Neural progenitor cell (in vitro differentiated cells): ENCODE results near the gene EPB41. TPM values are rescaled to one million over a fixed set of nuclear protein-coding genes. Genes with fewer than 3 reads are reported as not detected.

Source experiments
- DNase-seq: peaks from one replicate; pipeline ENCODE4 v3.0.0-alpha.2; 2016; ENCODE audit warnings: low spot score
- H2AFZ ChIP-seq: fragments of 200-600 bp; sonication (generic); replicated peaks from 2 replicates; pipeline ENCODE4 v1.6.1; 2016; ENCODE audit warnings: antibody characterized with exemption
- H3F3A ChIP-seq: fragments of 200-600 bp; sonication (generic); 2 replicates; pipeline ENCODE4 v1.6.1; 2016; ENCODE audit warnings: antibody characterized with exemption, low read depth
- H3K27ac ChIP-seq: fragments of 200-600 bp; sonication (generic); 2 replicates; pipeline ENCODE4 v1.5.1; 2016; ENCODE audit warnings: mild to moderate bottlenecking
- H3K27me3 ChIP-seq: fragments of 200-600 bp; sonication (generic); 2 replicates; pipeline ENCODE4 v1.6.1; 2016; ENCODE audit warnings: mild to moderate bottlenecking, moderate library complexity
- H3K36me3 ChIP-seq: fragments of 200-600 bp; sonication (generic); 2 replicates; pipeline ENCODE4 v1.5.1; 2016
- H3K4me1 ChIP-seq: fragments of 200-600 bp; sonication (generic); 2 replicates; pipeline ENCODE4 v1.6.1; 2016; ENCODE audit warnings: mixed run types
- H3K4me2 ChIP-seq: fragments of 200-600 bp; sonication (generic); 2 replicates; pipeline ENCODE4 v1.6.1; 2016
- H3K4me3 ChIP-seq: fragments of 200-600 bp; sonication (generic); 2 replicates; pipeline ENCODE4 v1.5.1; 2016
- H3K79me2 ChIP-seq: fragments of 200-600 bp; sonication (generic); 2 replicates; pipeline ENCODE4 v1.6.1; 2016; ENCODE audit warnings: low read depth
- H3K9ac ChIP-seq: fragments of 200-600 bp; sonication (generic); 2 replicates; pipeline ENCODE4 v1.6.1; 2016
- H3K9me3 ChIP-seq: fragments of 200-600 bp; sonication (generic); 2 replicates; pipeline ENCODE4 v1.5.1; 2016; ENCODE audit warnings: low read depth
- H4K20me1 ChIP-seq: fragments of 200-600 bp; sonication (generic); 2 replicates; pipeline ENCODE4 v1.6.1; 2016; ENCODE audit warnings: low read depth
- H3K27ac Mint-ChIP-seq: 3 replicates; pipeline ENCODE4 v1.8.0; 2021; ENCODE audit warnings: mixed read lengths
- H3K27me3 Mint-ChIP-seq: 2 replicates; pipeline ENCODE4 v1.8.0; 2022; ENCODE audit warnings: low read depth, mild to moderate bottlenecking, inconsistent platforms, moderate library complexity, mixed read lengths; ENCODE audit not compliant: insufficient read depth
- H3K36me3 Mint-ChIP-seq: 3 replicates; pipeline ENCODE4 v1.8.0; 2021; ENCODE audit warnings: mixed read lengths
- H3K4me1 Mint-ChIP-seq: 3 replicates; pipeline ENCODE4 v1.8.0; 2021; ENCODE audit warnings: mixed read lengths
- H3K4me3 Mint-ChIP-seq: 3 replicates; pipeline ENCODE4 v1.8.0; 2021; ENCODE audit warnings: mild to moderate bottlenecking, moderate library complexity, mixed read lengths
- H3K9me3 Mint-ChIP-seq: 3 replicates; pipeline ENCODE4 v1.8.0; 2020; ENCODE audit warnings: mixed read lengths
- CTCF ChIP-seq: fragments of 200-600 bp; sonication (generic); IDR thresholded peaks from 2 replicates; pipeline ENCODE4 v1.5.1; 2017; ENCODE audit warnings: antibody characterized with exemption, mild to moderate bottlenecking
- EZH2 ChIP-seq: fragments of 200-600 bp; sonication (generic); IDR thresholded peaks from 2 replicates; pipeline ENCODE4 v1.6.1; 2017; ENCODE audit warnings: antibody characterized with exemption, mild to moderate bottlenecking, moderate library complexity
- EZH2phosphoT487 ChIP-seq: fragments of 200-600 bp; sonication (generic); IDR thresholded peaks from 2 replicates; pipeline ENCODE4 v1.6.1; 2017; ENCODE audit warnings: antibody characterized with exemption
- total RNA-seq: library from RNA; depleted of rRNA; stranded (reverse); fragments of >200 nt; gene quantifications from 2 replicates; pipeline ENCODE4 v1.2.3, GENCODE V29; 2015; ENCODE audit warnings: low replicate concordance

The EPB41 gene
- total RNA-seq, 1 donor from 2014 or later, result 211 TPM

GRCh38 chr1:29134695-29135028 lies 220.3 kb downstream of the EPB41 start:
- H3K4me1 ChIP-seq, result no peaks in the 10 kb centered on the region
- no peak for TF ChIP-seq EZH2phosphoT487
- TF ChIP-seq EZH2, result no peak
- no peak for TF ChIP-seq CTCF
- H2AFZ ChIP-seq, result no peak overlapping the region
- H3K27ac ChIP-seq, result no peak overlapping the region
- H3K9ac ChIP-seq, result no peak overlapping the region
- H3K36me3 ChIP-seq, result no peaks in the 10 kb centered on the region
- no peak overlapping the region for H3K4me3 ChIP-seq
- no peaks in the 10 kb centered on the region for H3F3A ChIP-seq
- DNase-seq, result no peak
- no peaks in the 10 kb centered on the region for H3K27me3 ChIP-seq
- H3K27ac Mint-ChIP-seq, result no peak overlapping the region
- no peaks in the 10 kb centered on the region for H3K79me2 ChIP-seq
- H3K4me3 Mint-ChIP-seq, result no peak overlapping the region
- H3K27me3 Mint-ChIP-seq, result peaks cover 2% of the 10 kb centered on the region
- no peaks in the 10 kb centered on the region for H4K20me1 ChIP-seq
- peaks cover 17% of the 10 kb centered on the region for H3K4me1 Mint-ChIP-seq
- no peaks in the 10 kb centered on the region for H3K9me3 Mint-ChIP-seq
- no peaks in the 10 kb centered on the region for H3K9me3 ChIP-seq
- H3K36me3 Mint-ChIP-seq, result no peaks in the 10 kb centered on the region
- no peak overlapping the region for H3K4me2 ChIP-seq

- DNase-seq, result no peak
- Histone ChIP-seq H3K36me3 (no peaks in the 10 kb centered on the region), H3K79me2 (no peaks in the 10 kb centered on the region), H3K9ac (no peak overlapping the region), H3K4me1 (no peaks in the 10 kb centered on the region), H3K9me3 (no peaks in the 10 kb centered on the region), H3K27me3 (no peaks in the 10 kb centered on the region), H3K4me3 (no peak overlapping the region), H2AFZ (no peak overlapping the region), H3K4me2 (no peak overlapping the region), H3K27ac (no peak overlapping the region), H3F3A (no peaks in the 10 kb centered on the region), H4K20me1 (no peaks in the 10 kb centered on the region)
- Mint-ChIP-seq H3K4me1 (peaks cover 9% of the 10 kb centered on the region), H3K27me3 (peaks cover 4% of the 10 kb centered on the region), H3K9me3 (no peaks in the 10 kb centered on the region), H3K4me3 (no peak overlapping the region), H3K36me3 (no peaks in the 10 kb centered on the region), H3K27ac (no peak overlapping the region)
- TF ChIP-seq CTCF (no peak), EZH2 (no peak), EZH2phosphoT487 (no peak)
These were observed 222.1 kb downstream of the EPB41 start for GRCh38 chr1:29136391-29136915.

GRCh38 chr1:29142714-29143113 lies 228.3 kb downstream of the EPB41 start:
- H3K36me3 Mint-ChIP-seq, result peaks cover 30% of the 10 kb centered on the region
- no peaks in the 10 kb centered on the region for H3K4me1 Mint-ChIP-seq
- no peaks in the 10 kb centered on the region for H4K20me1 ChIP-seq
- H3K36me3 ChIP-seq, result no peaks in the 10 kb centered on the region
- H3K27me3 ChIP-seq, result no peaks in the 10 kb centered on the region
- H3K4me3 Mint-ChIP-seq, result no peak overlapping the region
- H3K9me3 Mint-ChIP-seq, result no peaks in the 10 kb centered on the region
- no peak overlapping the region for H3K9ac ChIP-seq
- no peak overlapping the region for H3K4me2 ChIP-seq
- no peak overlapping the region for H3K27ac ChIP-seq
- no peaks in the 10 kb centered on the region for H3K79me2 ChIP-seq
- peaks cover 7% of the 10 kb centered on the region for H3K27me3 Mint-ChIP-seq
- no peak overlapping the region for H3K4me3 ChIP-seq
- no peak for TF ChIP-seq CTCF
- peaks cover 7% of the 10 kb centered on the region for H3F3A ChIP-seq
- no peak for DNase-seq
- H3K9me3 ChIP-seq, result no peaks in the 10 kb centered on the region
- H3K4me1 ChIP-seq, result no peaks in the 10 kb centered on the region
- H3K27ac Mint-ChIP-seq, result no peak overlapping the region
- H2AFZ ChIP-seq, result no peak overlapping the region

GRCh38 chr1:29144178-29144577 lies 229.8 kb downstream of the EPB41 start:
- Histone ChIP-seq H3K9me3 (no peaks in the 10 kb centered on the region), H3K79me2 (no peaks in the 10 kb centered on the region), H3K27me3 (no peaks in the 10 kb centered on the region), H2AFZ (no peak overlapping the region), H3K27ac (no peak overlapping the region), H3K4me3 (no peak overlapping the region), H3K4me2 (no peak overlapping the region), H4K20me1 (no peaks in the 10 kb centered on the region), H3K9ac (no peak overlapping the region), H3F3A (peaks cover 7% of the 10 kb centered on the region), H3K4me1 (no peaks in the 10 kb centered on the region), H3K36me3 (no peaks in the 10 kb centered on the region)
- TF ChIP-seq EZH2phosphoT487 (no peak), CTCF (no peak), EZH2 (no peak)
- Mint-ChIP-seq H3K36me3 (peaks cover 44% of the 10 kb centered on the region), H3K27me3 (peaks cover 7% of the 10 kb centered on the region), H3K4me3 (no peak overlapping the region), H3K27ac (no peak overlapping the region), H3K9me3 (no peaks in the 10 kb centered on the region), H3K4me1 (no peaks in the 10 kb centered on the region)
- DNase-seq, result no peak
